Endothelial cell of umbilical vein (primary cell): Measurements from ENCODE around the gene PGBD5. TPM values are rescaled to one million over a fixed set of nuclear protein-coding genes. Genes with fewer than 3 reads are reported as not detected.

Experiments
- BruUV-seq: library from RNA; stranded (reverse); fragments of 400-500 nt; replicated peaks from 2 replicates; lab custom pipeline; 2021; lab: Mats Ljungman, UMichigan
- CTCF ChIA-PET: fragments of 300-600, 350-600 bp; sonication (Branson Sonifier 250); formaldehyde crosslinking; loops from one replicate; lab custom pipeline; 2021; ENCODE audit warnings: antibody characterized with exemption, inconsistent platforms; lab: Charles Lee
- POLR2A ChIA-PET: fragments of 300-600, 350-600 bp; sonication (Branson Sonifier 250); formaldehyde crosslinking; loops from one replicate; lab custom pipeline; 2021; ENCODE audit warnings: antibody characterized with exemption, inconsistent platforms; lab: Charles Lee
- DNase-seq: peaks from one replicate; pipeline ENCODE4 v3.0.0-alpha.2; 2011; ENCODE audit warnings: low read depth, low spot score
- FAIRE-seq: peaks from 2 replicates; lab custom pipeline; 2011; peaks lifted over from hg19 to GRCh38; lab: Jason Lieb, UNC
- H2AFZ ChIP-seq: 2 replicates; pipeline ENCODE4 v1.6.0; 2012; ENCODE audit warnings: low read depth, low read length, control low read depth, inconsistent platforms
- H3K27ac ChIP-seq: 2 replicates; pipeline ENCODE4 v1.5.1; 2011; ENCODE audit warnings: low read depth, mild to moderate bottlenecking, control low read depth, low read length, moderate library complexity; ENCODE audit not compliant: insufficient read depth
- H3K27me3 ChIP-seq, 2 experiments: 2 replicates each; pipeline versions ENCODE4 v1.6.0 to v1.6.1; 2011; ENCODE audit warnings: low read length in 2 of 2, mixed read lengths in 1 of 2; ENCODE audit not compliant: control insufficient read depth in 2 of 2, insufficient read depth in 2 of 2
- H3K36me3 ChIP-seq, 2 experiments: 2 replicates in 1 of 2; 3 replicates in 1 of 2; pipeline ENCODE4 v1.5.1; 2011; ENCODE audit warnings: low read length in 2 of 2, mild to moderate bottlenecking in 1 of 2, moderate library complexity in 1 of 2; ENCODE audit not compliant: control insufficient read depth in 2 of 2, insufficient read depth in 2 of 2; ENCODE audit errors: extremely low read depth in 1 of 2
- H3K4me1 ChIP-seq: 3 replicates; pipeline ENCODE4 v1.5.1; 2011; ENCODE audit warnings: mild to moderate bottlenecking, low read length; ENCODE audit not compliant: control insufficient read depth, insufficient read depth; ENCODE audit errors: extremely low read depth
- H3K4me2 ChIP-seq: 2 replicates; pipeline ENCODE4 v1.6.1; 2011; ENCODE audit warnings: low read length, control low read depth, mixed read lengths; ENCODE audit not compliant: insufficient read depth
- H3K4me3 ChIP-seq, 3 experiments: fragments of 200-600 bp in 1 of 3; sonication (generic), shearing (Covaris generic) in 1 of 3; replicated peaks in 1 of 3; 2 replicates each; pipeline ENCODE4 v1.5.1; 2011 to 2016; ENCODE audit warnings: control low read depth in 3 of 3, low read length in 3 of 3, mild to moderate bottlenecking in 2 of 3, inconsistent platforms in 1 of 3, low read depth in 1 of 3, moderate library complexity in 1 of 3; ENCODE audit not compliant: insufficient read depth in 1 of 3
- H3K79me2 ChIP-seq: 2 replicates; pipeline ENCODE4 v1.6.0; 2012; ENCODE audit warnings: low read length, inconsistent platforms; ENCODE audit not compliant: control insufficient read depth, insufficient read depth
- H3K9ac ChIP-seq: replicated peaks from 2 replicates; pipeline ENCODE3; 2011; ENCODE audit warnings: low read length, control low read depth; ENCODE audit not compliant: insufficient read depth; ENCODE audit errors: extremely low read depth
- H3K9me1 ChIP-seq: replicated peaks from 3 replicates; pipeline ENCODE4 v1.6.0; 2011; ENCODE audit warnings: mild to moderate bottlenecking, low read length; ENCODE audit not compliant: control insufficient read depth, insufficient read depth; ENCODE audit errors: extremely low read depth
- H3K9me3 ChIP-seq: replicated peaks from 2 replicates; pipeline ENCODE4 v1.5.1; 2012; ENCODE audit warnings: low read length, inconsistent platforms; ENCODE audit not compliant: control insufficient read depth, insufficient read depth
- H4K20me1 ChIP-seq: replicated peaks from 2 replicates; pipeline ENCODE3; 2011; ENCODE audit warnings: mild to moderate bottlenecking, low read length; ENCODE audit not compliant: control insufficient read depth, insufficient read depth; ENCODE audit errors: extremely low read depth
- EZH2 ChIP-seq: IDR thresholded peaks from 2 replicates; pipeline ENCODE4 v1.6.1; 2012; ENCODE audit warnings: borderline replicate concordance, low read depth, mild to moderate bottlenecking, moderate library complexity, low read length, inconsistent platforms; ENCODE audit not compliant: severe bottlenecking
- FOS ChIP-seq: IDR thresholded peaks from 2 replicates; pipeline ENCODE4 v1.6.1; 2011; ENCODE audit warnings: mild to moderate bottlenecking, low read length, moderate library complexity, borderline replicate concordance; ENCODE audit not compliant: insufficient read depth
- GATA2 ChIP-seq: IDR thresholded peaks from 2 replicates; pipeline ENCODE4 v1.7.0; 2011; ENCODE audit warnings: low read depth, mild to moderate bottlenecking, moderate library complexity, mixed read lengths, low read length; ENCODE audit not compliant: insufficient read length, insufficient read depth
- MYC ChIP-seq: IDR thresholded peaks from one replicate; pipeline ENCODE4 v1.6.1; 2011; ENCODE audit warnings: mild to moderate bottlenecking, low read depth, low read length
- POLR2A ChIP-seq: IDR thresholded peaks from 2 replicates; pipeline ENCODE4 v1.6.1; 2012; ENCODE audit warnings: low read depth, mild to moderate bottlenecking, control low read depth, low read length
- POLR2AphosphoS5 ChIP-seq: IDR thresholded peaks from 2 replicates; pipeline ENCODE4 v1.6.1; 2012; ENCODE audit warnings: low read depth, mild to moderate bottlenecking, control low read depth, low read length, moderate library complexity; ENCODE audit not compliant: insufficient read depth
- dilution Hi-C: fragments of 300-500 bp; cut with MboI; formaldehyde crosslinking; loops from one replicate; pipeline ENCODE4 v1.15.0; 2019; ENCODE audit warnings: low sequenced_read_pairs; ENCODE audit not compliant: extremely low pct_ligation_motif_present
- intact Hi-C: fragments of 100-400 bp; cut with micrococcal nuclease; formaldehyde crosslinking; loops from one replicate; pipeline ENCODE4 v1.10.0; 2022
- polyA plus RNA-seq, 4 experiments: library from polyadenylated mRNA; depleted of rRNA in 3 of 4; stranded (reverse) in 3 of 4; unstranded in 1 of 4; fragments of >200 nt; gene quantifications; 2 replicates each; pipeline versions ENCODE4 v1.2.1 to v1.2.3, GENCODE V29; 2011 to 2012; ENCODE audit warnings: missing spikeins in 1 of 4
- total RNA-seq: library from RNA; stranded (reverse); gene quantifications from 2 replicates; pipeline ENCODE4 v1.2.3, GENCODE V29; 2021
- TF ChIP-seq, protein P1 (sequence below): IDR thresholded peaks from 2 replicates; pipeline ENCODE4 v1.6.1; 2011; ENCODE audit not compliant: insufficient read depth, insufficient read length
- TF ChIP-seq, protein P2 (sequence below), 2 donors: IDR thresholded peaks; 1 replicate in 1 of 2; 2 replicates in 1 of 2; pipeline ENCODE4 v1.5.1; 2011; ENCODE audit warnings: low read length in 2 of 2, mild to moderate bottlenecking in 2 of 2, moderate library complexity in 2 of 2, control low read depth in 1 of 2, inconsistent platforms in 1 of 2, low read depth in 1 of 2; ENCODE audit not compliant: insufficient read depth in 1 of 2; ENCODE audit errors: extremely low read depth in 1 of 2

The PGBD5 gene
- total and polyA plus RNA-seq, 2 donors (not counting 3 experiments of a cell fraction or from before 2014, with no cell fraction given), result 0.03 TPM; not detected in 1

DNA sequence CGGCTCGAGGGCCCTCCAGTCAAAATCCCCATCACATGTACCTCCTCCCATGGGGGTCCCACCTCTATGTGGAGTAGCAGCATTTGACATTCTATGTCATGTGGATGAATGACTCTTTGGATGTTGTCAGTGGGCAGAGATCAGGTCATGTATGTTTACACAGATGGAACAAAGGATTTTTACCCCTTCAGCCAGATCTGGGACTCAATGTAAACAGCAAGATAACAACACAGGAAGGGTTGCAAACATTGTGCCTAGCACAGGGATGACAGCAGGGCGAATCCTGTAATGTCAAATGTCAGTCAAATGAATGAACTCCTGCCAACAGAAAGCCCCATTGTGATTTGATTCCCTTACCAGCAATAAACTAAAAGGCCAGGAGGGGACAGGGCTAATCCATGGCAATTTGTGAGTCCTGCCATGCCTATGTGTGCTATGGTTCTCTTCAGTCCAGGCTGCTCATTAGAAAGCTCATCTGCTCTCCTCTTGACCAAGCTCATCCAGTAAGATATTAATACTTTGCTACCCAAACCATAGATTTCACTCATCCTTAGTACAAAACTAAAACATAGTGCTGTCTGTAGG lies 60.3 kb downstream of the PGBD5 start:
- H3K36me3 ChIP-seq, result no peaks in the 10 kb centered on the region
- H3K27me3 ChIP-seq, result no peaks in the 10 kb centered on the region
- no peak overlapping the region for H3K9ac ChIP-seq
- ChIA-PET CTCF (no interaction called here), POLR2A (no interaction called here)
- no TSS peak for BruUV-seq
- dilution Hi-C loops (no loop called here), intact Hi-C loops (no loop called here)
- no peaks in the 10 kb centered on the region for H4K20me1 ChIP-seq
- TF ChIP-seq, protein P1, sequence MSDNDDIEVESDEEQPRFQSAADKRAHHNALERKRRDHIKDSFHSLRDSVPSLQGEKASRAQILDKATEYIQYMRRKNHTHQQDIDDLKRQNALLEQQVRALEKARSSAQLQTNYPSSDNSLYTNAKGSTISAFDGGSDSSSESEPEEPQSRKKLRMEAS, result no peak
- TF ChIP-seq MYC, result no peak
- H3K4me1 ChIP-seq, result no peaks in the 10 kb centered on the region
- H3K4me2 ChIP-seq, result no peak overlapping the region
- no peaks in the 10 kb centered on the region for H3K9me3 ChIP-seq
- DNase-seq, result no peak
- H3K27ac ChIP-seq, result no peak overlapping the region
- no peak for FAIRE-seq
- H3K79me2 ChIP-seq, result no peaks in the 10 kb centered on the region
- no peak overlapping the region for H3K4me3 ChIP-seq
- H3K9me1 ChIP-seq, result no peaks in the 10 kb centered on the region
- H2AFZ ChIP-seq, result no peak overlapping the region

DNA sequence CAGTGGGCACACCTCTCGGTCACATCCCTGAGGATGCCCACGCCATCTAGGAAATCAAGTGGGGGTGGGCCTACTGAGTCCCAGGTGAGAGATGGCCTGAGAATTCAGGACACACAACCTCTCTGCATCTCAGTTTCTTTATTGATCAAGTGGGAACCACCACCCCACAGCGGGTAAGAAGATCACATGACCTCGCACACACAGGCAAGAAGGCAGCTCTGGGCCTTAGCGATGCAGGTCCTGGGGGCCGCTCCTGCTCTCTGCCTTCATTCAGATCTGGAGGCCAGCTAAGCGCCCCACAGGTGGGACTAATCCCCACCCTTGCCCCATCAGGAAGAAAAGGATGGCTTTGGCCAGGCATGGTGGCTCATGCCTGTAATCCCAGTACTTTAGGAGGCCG lies 63.2 kb downstream of the PGBD5 start:
- H3K4me1 ChIP-seq, result no peaks in the 10 kb centered on the region
- DNase-seq (no peak), FAIRE-seq (no peak)
- intact Hi-C loops (no loop called here), dilution Hi-C loops (no loop called here)
- H3K4me3 ChIP-seq, result no peak overlapping the region
- BruUV-seq, result no TSS peak
- H3K9me1 ChIP-seq, result no peaks in the 10 kb centered on the region
- H3K9ac ChIP-seq, result no peak overlapping the region
- H3K27ac ChIP-seq, result no peak overlapping the region
- no peak overlapping the region for H2AFZ ChIP-seq
- H4K20me1 ChIP-seq, result no peaks in the 10 kb centered on the region
- CTCF ChIA-PET, result no interaction called here
- POLR2A ChIA-PET, result no interaction called here
- no peak for TF ChIP-seq POLR2A
- no peak for TF ChIP-seq FOS
- no peak for TF ChIP-seq GATA2
- TF ChIP-seq, protein P1, result no peak
- TF ChIP-seq POLR2AphosphoS5, result no peak
- no peak for TF ChIP-seq EZH2
- TF ChIP-seq, protein P2, sequence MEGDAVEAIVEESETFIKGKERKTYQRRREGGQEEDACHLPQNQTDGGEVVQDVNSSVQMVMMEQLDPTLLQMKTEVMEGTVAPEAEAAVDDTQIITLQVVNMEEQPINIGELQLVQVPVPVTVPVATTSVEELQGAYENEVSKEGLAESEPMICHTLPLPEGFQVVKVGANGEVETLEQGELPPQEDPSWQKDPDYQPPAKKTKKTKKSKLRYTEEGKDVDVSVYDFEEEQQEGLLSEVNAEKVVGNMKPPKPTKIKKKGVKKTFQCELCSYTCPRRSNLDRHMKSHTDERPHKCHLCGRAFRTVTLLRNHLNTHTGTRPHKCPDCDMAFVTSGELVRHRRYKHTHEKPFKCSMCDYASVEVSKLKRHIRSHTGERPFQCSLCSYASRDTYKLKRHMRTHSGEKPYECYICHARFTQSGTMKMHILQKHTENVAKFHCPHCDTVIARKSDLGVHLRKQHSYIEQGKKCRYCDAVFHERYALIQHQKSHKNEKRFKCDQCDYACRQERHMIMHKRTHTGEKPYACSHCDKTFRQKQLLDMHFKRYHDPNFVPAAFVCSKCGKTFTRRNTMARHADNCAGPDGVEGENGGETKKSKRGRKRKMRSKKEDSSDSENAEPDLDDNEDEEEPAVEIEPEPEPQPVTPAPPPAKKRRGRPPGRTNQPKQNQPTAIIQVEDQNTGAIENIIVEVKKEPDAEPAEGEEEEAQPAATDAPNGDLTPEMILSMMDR (IDR thresholded peaks at IDR 0.05; ENCODE audit: extremely low read depth in 1 of 2, insufficient read depth in 1 of 2, low read depth in 1 of 2, low read length in 2 of 2), result no peak
- no peaks in the 10 kb centered on the region for H3K79me2 ChIP-seq
- no peaks in the 10 kb centered on the region for H3K36me3 ChIP-seq
- no peaks in the 10 kb centered on the region for H3K9me3 ChIP-seq
- no peak overlapping the region for H3K4me2 ChIP-seq
- no peaks in the 10 kb centered on the region for H3K27me3 ChIP-seq
